ENCODE results near the gene ZNF354B.
"Not testable (repeated sequence)": the region's sequence is repeated elsewhere in the genome, so short reads cannot be mapped to it uniquely, and the experiment has no call there.

The ZNF354B gene

GRCh38 chr5:178854284-178854683 lies 5.5 kb upstream of the ZNF354B start:
- no peak for DNase-seq (ENCODE audit: low read depth)
- H3K4me3 ChIP-seq (ENCODE audit: low read length), result no peak overlapping the region
- no peak for TF ChIP-seq CTCF (conservative IDR thresholded peaks at IDR 0.05; ENCODE audit: low read length)

- not testable (repeated sequence) for DNase-seq (ENCODE audit: low read depth)
These were observed 862 bp downstream of the ZNF354B start for GRCh38 chr5:178860615-178861014.

GRCh38 chr5:178861627-178862026 lies 1.9 kb downstream of the ZNF354B start:
- no peak for TF ChIP-seq CTCF (conservative IDR thresholded peaks at IDR 0.05; ENCODE audit: low read length)
- DNase-seq (ENCODE audit: low read depth), result no peak
- peak overlapping the region; percentile 39; the same call in 1 of the 2 replicates for H3K4me3 ChIP-seq (ENCODE audit: low read length)

More at GRCh38 chr5:178860615-178861014, 862 bp downstream of the ZNF354B start:
- H3K4me3 ChIP-seq (ENCODE audit: low read length), result peak overlapping the region; percentile 65

- no peak overlapping the region for H3K4me3 ChIP-seq (ENCODE audit: low read length)
- TF ChIP-seq CTCF (conservative IDR thresholded peaks at IDR 0.05; ENCODE audit: low read length), result no peak
- DNase-seq (ENCODE audit: low read depth), result no peak
These were observed 7.2 kb downstream of the ZNF354B start for GRCh38 chr5:178866946-178867345.

- H3K4me3 ChIP-seq (ENCODE audit: low read length), result no peak overlapping the region
- TF ChIP-seq CTCF (conservative IDR thresholded peaks at IDR 0.05; ENCODE audit: low read length), result no peak
- DNase-seq (ENCODE audit: low read depth), result no peak
These were observed 9.8 kb downstream of the ZNF354B start for GRCh38 chr5:178869577-178869976.

GRCh38 chr5:178870411-178870810 lies 10.7 kb downstream of the ZNF354B start:
- TF ChIP-seq CTCF (conservative IDR thresholded peaks at IDR 0.05; ENCODE audit: low read length), result no peak
- DNase-seq (ENCODE audit: low read depth), result no peak
- no peak overlapping the region for H3K4me3 ChIP-seq (ENCODE audit: low read length)

- no peak for DNase-seq (ENCODE audit: low read depth)
- no peak overlapping the region for H3K4me3 ChIP-seq (ENCODE audit: low read length)
- TF ChIP-seq CTCF (conservative IDR thresholded peaks at IDR 0.05; ENCODE audit: low read length), result no peak
These were observed 12.5 kb downstream of the ZNF354B start for GRCh38 chr5:178872302-178872701.

- H3K4me3 ChIP-seq (ENCODE audit: low read length); DNase-seq (ENCODE audit: low read depth): not testable (repeated sequence)
These were observed 23.5 kb downstream of the ZNF354B start for GRCh38 chr5:178883115-178883694.
